Parathyroid adenoma (tissue), 2 donors: ENCODE measurements around the gene CCN5.

Source experiments
- H2AFZ ChIP-seq: fragments of 300-600 bp; sonication (generic); one replicate; pipeline ENCODE4 v1.7.0; 2017; ENCODE audit warnings: antibody characterized with exemption, mild to moderate bottlenecking
- H3K27ac ChIP-seq: fragments of 300-600 bp; sonication (generic); one replicate; pipeline ENCODE4 v1.7.0; 2017
- H3K27me3 ChIP-seq: fragments of 300-600 bp; sonication (generic); one replicate; pipeline ENCODE4 v1.7.0; 2017; ENCODE audit warnings: low read length; ENCODE audit not compliant: control insufficient read depth, insufficient read depth
- H3K36me3 ChIP-seq: fragments of 300-600 bp; sonication (generic); one replicate; pipeline ENCODE4 v1.7.0; 2017; ENCODE audit warnings: low read length; ENCODE audit not compliant: control insufficient read depth, insufficient read depth
- H3K4me1 ChIP-seq: fragments of 300-600 bp; sonication (generic); one replicate; pipeline ENCODE4 v1.7.0; 2017; ENCODE audit warnings: control low read depth
- H3K4me2 ChIP-seq: fragments of 300-600 bp; sonication (generic); one replicate; pipeline ENCODE4 v1.7.0; 2017; ENCODE audit warnings: low read length
- H3K4me3 ChIP-seq: fragments of 300-600 bp; sonication (generic); one replicate; pipeline ENCODE4 v1.7.0; 2017; ENCODE audit warnings: low read depth, low read length
- H3K79me2 ChIP-seq: fragments of 300-600 bp; sonication (generic); one replicate; pipeline ENCODE4 v1.7.0; 2017; ENCODE audit warnings: control low read depth
- H3K9ac ChIP-seq: fragments of 300-600 bp; sonication (generic); one replicate; pipeline ENCODE4 v1.7.0; 2017; ENCODE audit warnings: mild to moderate bottlenecking
- H3K9me3 ChIP-seq: fragments of 300-600 bp; sonication (generic); one replicate; pipeline ENCODE4 v1.7.0; 2017; ENCODE audit warnings: low read length; ENCODE audit not compliant: control insufficient read depth
- TF ChIP-seq, protein P1 (sequence below): fragments of 300-600 bp; sonication (generic); IDR thresholded peaks from one replicate; pipeline ENCODE4 v1.7.0; 2017; ENCODE audit warnings: antibody characterized with exemption, mild to moderate bottlenecking
- donor health status: primary hyperparathyroidism.

Gene CCN5

DNA sequence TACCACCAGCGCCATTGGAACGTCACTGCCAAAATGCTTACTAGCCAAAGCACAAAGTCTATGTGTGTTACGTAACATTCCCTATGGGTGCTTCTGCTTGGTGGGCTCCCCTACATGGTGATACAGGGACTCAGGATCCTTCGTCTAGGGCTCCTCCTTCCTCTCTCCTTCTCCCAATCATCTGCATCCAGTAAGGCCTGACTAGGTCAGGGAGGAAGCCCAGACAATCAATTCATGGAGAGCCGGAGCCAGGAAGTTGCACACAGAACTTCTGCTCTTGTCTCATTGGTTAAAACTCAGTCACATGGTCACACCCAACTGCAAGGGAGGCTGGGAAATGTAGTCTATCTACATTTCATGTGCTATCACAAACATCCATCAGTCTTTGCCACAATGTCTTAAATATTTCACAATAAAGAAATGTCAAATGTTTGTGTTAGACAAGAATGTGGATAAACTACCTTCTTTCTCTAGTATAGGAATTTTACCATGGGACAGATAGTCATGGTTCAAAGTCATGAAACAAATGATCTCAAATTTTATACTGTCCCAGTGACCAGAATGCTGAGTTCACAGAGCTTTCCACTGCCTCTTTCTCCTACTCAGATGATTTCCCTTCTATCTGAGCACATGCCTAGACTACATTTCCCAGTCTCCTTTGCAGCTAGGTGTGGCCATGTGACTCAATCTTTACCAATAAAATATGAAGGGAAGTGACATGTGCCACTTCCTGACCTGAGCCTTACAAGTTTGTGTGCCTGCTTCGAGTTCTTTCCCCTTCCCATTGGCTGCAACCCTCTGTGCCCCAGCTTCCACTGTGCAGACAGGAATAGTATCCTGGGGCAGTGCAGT, 21.2 kb downstream of the CCN5 start:
- Histone ChIP-seq H3K36me3 (no peaks in the 10 kb centered on the region), H3K79me2 (no peaks in the 10 kb centered on the region), H3K4me2 (no peak overlapping the region), H3K4me1 (no peaks in the 10 kb centered on the region), H3K9me3 (no peaks in the 10 kb centered on the region), H3K27me3 (no peaks in the 10 kb centered on the region), H2AFZ (no peak overlapping the region), H3K27ac (no peak overlapping the region), H3K4me3 (no peak overlapping the region), H3K9ac (no peak overlapping the region)
- TF ChIP-seq, protein P1, sequence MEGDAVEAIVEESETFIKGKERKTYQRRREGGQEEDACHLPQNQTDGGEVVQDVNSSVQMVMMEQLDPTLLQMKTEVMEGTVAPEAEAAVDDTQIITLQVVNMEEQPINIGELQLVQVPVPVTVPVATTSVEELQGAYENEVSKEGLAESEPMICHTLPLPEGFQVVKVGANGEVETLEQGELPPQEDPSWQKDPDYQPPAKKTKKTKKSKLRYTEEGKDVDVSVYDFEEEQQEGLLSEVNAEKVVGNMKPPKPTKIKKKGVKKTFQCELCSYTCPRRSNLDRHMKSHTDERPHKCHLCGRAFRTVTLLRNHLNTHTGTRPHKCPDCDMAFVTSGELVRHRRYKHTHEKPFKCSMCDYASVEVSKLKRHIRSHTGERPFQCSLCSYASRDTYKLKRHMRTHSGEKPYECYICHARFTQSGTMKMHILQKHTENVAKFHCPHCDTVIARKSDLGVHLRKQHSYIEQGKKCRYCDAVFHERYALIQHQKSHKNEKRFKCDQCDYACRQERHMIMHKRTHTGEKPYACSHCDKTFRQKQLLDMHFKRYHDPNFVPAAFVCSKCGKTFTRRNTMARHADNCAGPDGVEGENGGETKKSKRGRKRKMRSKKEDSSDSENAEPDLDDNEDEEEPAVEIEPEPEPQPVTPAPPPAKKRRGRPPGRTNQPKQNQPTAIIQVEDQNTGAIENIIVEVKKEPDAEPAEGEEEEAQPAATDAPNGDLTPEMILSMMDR = no peak

DNA sequence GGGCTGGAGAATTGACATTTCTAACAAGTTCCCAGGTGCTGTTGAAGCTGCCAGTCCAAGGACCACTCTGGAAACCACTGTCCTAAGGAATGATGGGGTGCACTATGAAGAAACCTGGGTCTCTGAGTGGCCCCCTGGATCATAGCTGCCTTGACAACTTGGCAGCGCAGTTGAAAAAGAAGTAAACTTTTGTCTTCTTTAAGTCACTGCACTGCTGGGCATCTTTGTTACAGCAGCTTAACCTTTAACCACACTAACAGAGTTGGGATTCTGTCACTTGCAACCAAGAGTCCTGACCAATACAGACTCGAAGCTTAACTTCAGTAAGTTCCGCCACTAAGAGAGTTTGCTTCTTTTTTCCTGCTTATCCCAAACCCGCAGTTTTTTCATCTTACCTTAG, 21.9 kb downstream of the CCN5 start:
- H3K4me2 ChIP-seq = no peak overlapping the region
- no peaks in the 10 kb centered on the region for H3K4me1 ChIP-seq
- no peaks in the 10 kb centered on the region for H3K9me3 ChIP-seq
- TF ChIP-seq, protein P1 = no peak
- H3K79me2 ChIP-seq = no peaks in the 10 kb centered on the region
- no peaks in the 10 kb centered on the region for H3K27me3 ChIP-seq
- H3K27ac ChIP-seq = no peak overlapping the region
- no peak overlapping the region for H3K9ac ChIP-seq
- H3K4me3 ChIP-seq = no peak overlapping the region
- H3K36me3 ChIP-seq = no peaks in the 10 kb centered on the region
- H2AFZ ChIP-seq = no peak overlapping the region

DNA sequence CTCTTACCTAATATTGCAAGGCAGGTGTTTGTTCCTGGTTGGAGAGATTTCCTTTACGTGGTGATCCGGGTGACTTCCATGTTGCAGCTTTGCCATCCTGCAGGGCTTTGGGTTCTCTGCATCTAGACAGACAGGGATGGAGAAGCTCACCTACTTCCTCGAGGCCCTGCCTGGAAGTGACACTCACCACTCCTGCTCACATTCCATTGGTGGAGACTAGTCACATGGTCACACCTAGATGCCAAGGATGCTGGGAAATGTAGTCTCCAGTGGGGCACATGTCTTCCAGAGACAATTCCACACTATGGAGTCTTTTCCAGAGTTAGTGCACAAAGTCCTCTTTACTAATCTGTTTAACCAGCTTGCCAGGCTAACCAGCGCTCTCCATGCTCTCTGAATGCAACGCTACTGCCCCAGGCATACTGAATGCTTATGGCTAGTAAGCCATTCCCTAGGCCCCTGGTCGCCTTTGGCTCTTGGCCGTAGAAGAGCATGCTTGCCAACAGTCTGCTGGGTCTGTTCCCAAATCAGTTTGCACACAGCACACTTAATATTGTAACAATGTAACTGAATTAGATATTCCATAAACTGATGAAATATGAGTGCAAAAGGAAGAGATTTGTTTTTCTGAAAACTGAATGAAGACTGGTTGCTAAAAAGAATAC, 23.8 kb downstream of the CCN5 start:
- no peak overlapping the region for H3K27ac ChIP-seq
- H3K9me3 ChIP-seq = no peaks in the 10 kb centered on the region
- H3K4me3 ChIP-seq = no peak overlapping the region
- H3K9ac ChIP-seq = no peak overlapping the region
- no peaks in the 10 kb centered on the region for H3K27me3 ChIP-seq
- H3K4me2 ChIP-seq = no peak overlapping the region
- H3K79me2 ChIP-seq = no peaks in the 10 kb centered on the region
- H3K4me1 ChIP-seq = no peaks in the 10 kb centered on the region
- H2AFZ ChIP-seq = no peak overlapping the region
- no peaks in the 10 kb centered on the region for H3K36me3 ChIP-seq
- TF ChIP-seq, protein P1 = no peak

DNA sequence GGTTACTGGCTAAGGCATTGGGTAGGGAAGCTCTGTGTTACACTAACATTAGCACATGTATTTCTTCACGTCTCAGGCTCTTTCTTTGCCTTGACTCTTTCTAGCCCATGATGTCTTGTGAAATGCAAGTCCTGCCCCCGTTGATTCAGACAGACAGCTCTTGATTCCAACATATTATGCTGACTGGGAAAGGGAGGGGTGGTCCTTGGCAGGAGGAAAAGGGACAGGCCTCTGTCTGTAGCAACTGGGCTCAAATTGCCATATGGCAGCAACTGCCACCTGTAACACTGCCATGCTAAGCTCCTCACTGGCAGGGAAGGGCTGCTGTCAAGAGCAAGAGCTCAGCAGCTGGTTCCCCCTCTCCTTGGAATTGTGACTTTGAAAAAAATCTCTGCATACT, 24.8 kb downstream of the CCN5 start:
- Histone ChIP-seq H3K4me3 (no peak overlapping the region), H3K36me3 (no peaks in the 10 kb centered on the region), H3K9me3 (no peaks in the 10 kb centered on the region), H3K79me2 (no peaks in the 10 kb centered on the region), H3K27ac (no peak overlapping the region), H3K27me3 (no peaks in the 10 kb centered on the region), H3K4me2 (no peak overlapping the region), H3K9ac (no peak overlapping the region), H3K4me1 (no peaks in the 10 kb centered on the region), H2AFZ (no peak overlapping the region)
- TF ChIP-seq, protein P1 = no peak
